H1 (cell line): Measurements from ENCODE around the gene POC1B.

Source experiments
- CEBPB ChIP-seq: IDR thresholded peaks from 2 replicates; pipeline ENCODE4 v1.6.1; 2012; ENCODE audit warnings: low read depth, low read length
- CTCF ChIP-seq, 3 experiments: IDR thresholded peaks; 1 replicate in 2 of 3; 2 replicates in 1 of 3; pipeline versions ENCODE4 v1.5.1 to v1.6.1; 2011; ENCODE audit warnings: low read length in 3 of 3, mild to moderate bottlenecking in 3 of 3, inconsistent platforms in 2 of 3, low read depth in 1 of 3, moderate library complexity in 1 of 3; ENCODE audit not compliant: insufficient read depth in 1 of 3; ENCODE audit errors: control extremely low read depth in 1 of 3
- EP300 ChIP-seq, 2 experiments: IDR thresholded peaks; 1 replicate in 1 of 2; 2 replicates in 1 of 2; pipeline ENCODE4 v1.6.1; 2011 to 2012; ENCODE audit warnings: low read depth in 2 of 2, low read length in 2 of 2, mild to moderate bottlenecking in 2 of 2, borderline replicate concordance in 1 of 2, inconsistent platforms in 1 of 2, moderate library complexity in 1 of 2
- EZH2 ChIP-seq: fragments of 200-600 bp; sonication (generic); IDR thresholded peaks from 2 replicates; pipeline ENCODE4 v1.7.1; 2012; ENCODE audit warnings: low read depth, mild to moderate bottlenecking, moderate library complexity, low read length, inconsistent platforms; ENCODE audit not compliant: severe bottlenecking
- MAX ChIP-seq: IDR thresholded peaks from 2 replicates; pipeline ENCODE4 v1.6.1; 2012; ENCODE audit warnings: inconsistent platforms
- POLR2A ChIP-seq, 2 experiments: IDR thresholded peaks; 1 replicate in 1 of 2; 2 replicates in 1 of 2; pipeline ENCODE4 v1.6.1; 2011; ENCODE audit warnings: low read depth in 2 of 2, low read length in 2 of 2, mild to moderate bottlenecking in 2 of 2; ENCODE audit errors: control extremely low read depth in 1 of 2
- POLR2AphosphoS5 ChIP-seq: IDR thresholded peaks from 2 replicates; pipeline ENCODE4 v1.6.1; 2011; ENCODE audit warnings: low read depth, low read length
- POU5F1 ChIP-seq: IDR thresholded peaks from 2 replicates; pipeline ENCODE4 v1.6.1; 2011; ENCODE audit warnings: low read depth, mild to moderate bottlenecking, low read length, moderate library complexity
- SIN3A ChIP-seq, 2 experiments: IDR thresholded peaks in 1 of 2; conservative IDR thresholded peaks in 1 of 2; 2 replicates each; pipeline ENCODE4 v1.6.1; 2011 to 2012; ENCODE audit warnings: low read length in 2 of 2, improper control_type of control experiment in 1 of 2, low read depth in 1 of 2, mild to moderate bottlenecking in 1 of 2
- TAF1 ChIP-seq: IDR thresholded peaks from 2 replicates; pipeline ENCODE4 v1.6.1; 2011; ENCODE audit warnings: mild to moderate bottlenecking, low read depth, low read length

- TF ChIP-seq TAF1, result no peak
- no peak for TF ChIP-seq EZH2
- no peak for TF ChIP-seq CTCF (IDR thresholded peaks at IDR 0.05; ENCODE audit: control extremely low read depth in 1 of 3, insufficient read depth in 1 of 3, low read depth in 1 of 3, low read length in 3 of 3)
- TF ChIP-seq EP300 (IDR thresholded peaks at IDR 0.05; ENCODE audit: borderline replicate concordance in 1 of 2, low read depth in 2 of 2, low read length in 2 of 2), result no peak
- no peak for TF ChIP-seq POLR2A (IDR thresholded peaks at IDR 0.05; ENCODE audit: control extremely low read depth in 1 of 2, low read depth in 2 of 2, low read length in 2 of 2)
- no peak for TF ChIP-seq POU5F1
- no peak for TF ChIP-seq POLR2AphosphoS5
- no peak for TF ChIP-seq SIN3A (conservative IDR thresholded peaks at IDR 0.05 in 1 of 2, IDR thresholded peaks at IDR 0.05 in 1 of 2; ENCODE audit: low read depth in 1 of 2, low read length in 2 of 2)
- no peak for TF ChIP-seq CEBPB
- no peak for TF ChIP-seq MAX
Observed at GRCh38 chr12:89417246-89417977, 108.4 kb downstream of the POC1B start.
